Central memory CD8-positive, alpha-beta T cell (primary cell): ENCODE data around the gene TMC3.
"Not testable (repeated sequence)": the region's sequence is repeated elsewhere in the genome, so short reads cannot be mapped to it uniquely, and the experiment has no call there.

Experiments used
- ATAC-seq: fragments of 150-1000 bp; cut with Tn5 transposase; replicated peaks from 2 replicates; pipeline ENCODE4 v1.10.0; 2022; ENCODE audit warnings: mild to moderate bottlenecking, moderate FRiP score, moderate number of reproducible peaks; ENCODE audit not compliant: poor library complexity, severe bottlenecking; ENCODE audit errors: extremely low read depth
- DNase-seq, 2 donors: peaks; one replicate each; pipeline ENCODE4 v3.0.0; 2021; ENCODE audit warnings: low spot score in 2 of 2
- H3K27ac Mint-ChIP-seq: one replicate; pipeline ENCODE4 v1.8.0; 2022; ENCODE audit warnings: low read depth, mild to moderate bottlenecking, moderate library complexity, mixed read lengths
- H3K27me3 Mint-ChIP-seq: one replicate; pipeline ENCODE4 v1.8.0; 2022; ENCODE audit warnings: mixed read lengths
- H3K36me3 Mint-ChIP-seq: one replicate; pipeline ENCODE4 v1.8.0; 2022; ENCODE audit warnings: mild to moderate bottlenecking, moderate library complexity, mixed read lengths; ENCODE audit not compliant: insufficient read depth
- H3K4me1 Mint-ChIP-seq: one replicate; pipeline ENCODE4 v1.8.0; 2022; ENCODE audit warnings: mixed read lengths
- H3K4me3 Mint-ChIP-seq: one replicate; pipeline ENCODE4 v1.8.0; 2022; ENCODE audit warnings: mild to moderate bottlenecking, moderate library complexity, mixed read lengths
- H3K9me3 Mint-ChIP-seq: one replicate; pipeline ENCODE4 v1.8.0; 2022; ENCODE audit warnings: mixed read lengths

Gene TMC3

GRCh38 chr15:81358248-81358647 is 15.8 kb downstream of the TMC3 start:
- DNase-seq (no peak), ATAC-seq (no peak)
- Mint-ChIP-seq H3K9me3 (no peaks in the 10 kb centered on the region), H3K27me3 (peaks cover 8% of the 10 kb centered on the region), H3K4me3 (no peak overlapping the region), H3K36me3 (no peaks in the 10 kb centered on the region), H3K27ac (no peak overlapping the region), H3K4me1 (no peaks in the 10 kb centered on the region)

GRCh38 chr15:81357180-81357686 is 16.8 kb downstream of the TMC3 start:
- H3K4me3 Mint-ChIP-seq: no peak overlapping the region
- H3K27me3 Mint-ChIP-seq: peaks cover 8% of the 10 kb centered on the region
- no peaks in the 10 kb centered on the region for H3K9me3 Mint-ChIP-seq

GRCh38 chr15:81356252-81356651 is 17.8 kb downstream of the TMC3 start:
- Mint-ChIP-seq H3K36me3 (no peaks in the 10 kb centered on the region), H3K27me3 (peaks cover 8% of the 10 kb centered on the region), H3K4me3 (no peak overlapping the region), H3K4me1 (no peaks in the 10 kb centered on the region), H3K27ac (no peak overlapping the region), H3K9me3 (no peaks in the 10 kb centered on the region)
- DNase-seq (no peak), ATAC-seq (no peak)

More at GRCh38 chr15:81357180-81357686, 16.8 kb downstream of the TMC3 start:
- DNase-seq: no peak
- H3K27ac Mint-ChIP-seq: no peak overlapping the region
- no peaks in the 10 kb centered on the region for H3K4me1 Mint-ChIP-seq
- ATAC-seq: no peak
- no peaks in the 10 kb centered on the region for H3K36me3 Mint-ChIP-seq

- Mint-ChIP-seq H3K9me3 (no peaks in the 10 kb centered on the region), H3K27me3 (peaks cover 20% of the 10 kb centered on the region), H3K36me3 (no peaks in the 10 kb centered on the region), H3K4me1 (no peaks in the 10 kb centered on the region), H3K27ac (no peak overlapping the region), H3K4me3 (no peak overlapping the region)
- ATAC-seq: no peak
- no peak for DNase-seq
These were observed 22.4 kb downstream of the TMC3 start for GRCh38 chr15:81351651-81352050.

- Mint-ChIP-seq H3K4me3 (no peak overlapping the region), H3K4me1 (no peaks in the 10 kb centered on the region), H3K27ac (no peak overlapping the region), H3K9me3 (no peaks in the 10 kb centered on the region), H3K27me3 (peaks cover 20% of the 10 kb centered on the region), H3K36me3 (no peaks in the 10 kb centered on the region)
- no peak for DNase-seq
- ATAC-seq: no peak
These were observed 24.7 kb downstream of the TMC3 start for GRCh38 chr15:81349271-81349670.

GRCh38 chr15:81348691-81349090 is 25.3 kb downstream of the TMC3 start:
- not testable (repeated sequence) for DNase-seq, ATAC-seq, H3K36me3 Mint-ChIP-seq, H3K4me3 Mint-ChIP-seq, H3K27ac Mint-ChIP-seq, H3K4me1 Mint-ChIP-seq, H3K9me3 Mint-ChIP-seq
- peaks cover 20% of the 10 kb centered on the region for H3K27me3 Mint-ChIP-seq

- ATAC-seq: no peak
- Mint-ChIP-seq H3K27me3 (peaks cover 20% of the 10 kb centered on the region), H3K4me3 (no peak overlapping the region), H3K27ac (no peak overlapping the region), H3K36me3 (no peaks in the 10 kb centered on the region), H3K9me3 (no peaks in the 10 kb centered on the region), H3K4me1 (no peaks in the 10 kb centered on the region)
- DNase-seq: no peak
These were observed 26.1 kb downstream of the TMC3 start for GRCh38 chr15:81347910-81348309.

GRCh38 chr15:81346611-81347010 is 27.4 kb downstream of the TMC3 start:
- H3K27me3 Mint-ChIP-seq: peaks cover 20% of the 10 kb centered on the region
- no peak for DNase-seq

GRCh38 chr15:81343371-81343770 is 30.6 kb downstream of the TMC3 start:
- Mint-ChIP-seq H3K9me3 (no peaks in the 10 kb centered on the region), H3K27ac (no peak overlapping the region), H3K4me3 (no peak overlapping the region), H3K27me3 (peaks cover 4% of the 10 kb centered on the region), H3K4me1 (no peaks in the 10 kb centered on the region), H3K36me3 (no peaks in the 10 kb centered on the region)
- ATAC-seq: no peak
- DNase-seq: no peak

More at GRCh38 chr15:81346611-81347010, 27.4 kb downstream of the TMC3 start:
- no peak for ATAC-seq
- no peak overlapping the region for H3K4me3 Mint-ChIP-seq
- no peak overlapping the region for H3K27ac Mint-ChIP-seq
- H3K36me3 Mint-ChIP-seq: no peaks in the 10 kb centered on the region
- H3K4me1 Mint-ChIP-seq: no peaks in the 10 kb centered on the region
- no peaks in the 10 kb centered on the region for H3K9me3 Mint-ChIP-seq

- no peak overlapping the region for H3K4me3 Mint-ChIP-seq
- H3K9me3 Mint-ChIP-seq: no peaks in the 10 kb centered on the region
- no peaks in the 10 kb centered on the region for H3K36me3 Mint-ChIP-seq
- no peaks in the 10 kb centered on the region for H3K27me3 Mint-ChIP-seq
- DNase-seq: no peak
- no peak for ATAC-seq
- H3K4me1 Mint-ChIP-seq: no peaks in the 10 kb centered on the region
- no peak overlapping the region for H3K27ac Mint-ChIP-seq
These were observed 32.7 kb downstream of the TMC3 start for GRCh38 chr15:81341351-81341750.

- ATAC-seq (no peak), DNase-seq (no peak)
- Mint-ChIP-seq H3K27me3 (no peaks in the 10 kb centered on the region), H3K27ac (no peak overlapping the region), H3K4me3 (no peak overlapping the region), H3K4me1 (no peaks in the 10 kb centered on the region), H3K36me3 (no peaks in the 10 kb centered on the region), H3K9me3 (no peaks in the 10 kb centered on the region)
These were observed 34.2 kb downstream of the TMC3 start for GRCh38 chr15:81339851-81340250.

GRCh38 chr15:81339321-81339720 is 34.7 kb downstream of the TMC3 start:
- Mint-ChIP-seq H3K27ac (no peak overlapping the region), H3K9me3 (no peaks in the 10 kb centered on the region), H3K36me3 (no peaks in the 10 kb centered on the region), H3K27me3 (no peaks in the 10 kb centered on the region), H3K4me3 (no peak overlapping the region), H3K4me1 (no peaks in the 10 kb centered on the region)
- DNase-seq (no peak), ATAC-seq (no peak)

GRCh38 chr15:81338170-81339007 is 35.6 kb downstream of the TMC3 start:
- DNase-seq: no peak
- Mint-ChIP-seq H3K4me1 (no peaks in the 10 kb centered on the region), H3K9me3 (no peaks in the 10 kb centered on the region)

More at GRCh38 chr15:81338170-81339007, 35.6 kb downstream of the TMC3 start:
- Mint-ChIP-seq H3K27ac (no peak overlapping the region), H3K36me3 (no peaks in the 10 kb centered on the region), H3K4me3 (no peak overlapping the region), H3K27me3 (no peaks in the 10 kb centered on the region)
- no peak for ATAC-seq
